NCI-H1417 treated with DMSO at 0.1 percent for 48 hours (cell line): ENCODE measurements around the gene UBE2D2.

Experiments
- DNase-seq: peaks from one replicate; lab custom pipeline; 2025; lab: John Stamatoyannopoulos, UW

The UBE2D2 gene

GRCh38 chr5:139636207-139636792 lies 75.2 kb downstream of the UBE2D2 start:
- DNase-seq, result no peak

- no peak for DNase-seq
These were observed 75.9 kb downstream of the UBE2D2 start for GRCh38 chr5:139636975-139637408.

- no peak for DNase-seq
These were observed 76.4 kb downstream of the UBE2D2 start for GRCh38 chr5:139637438-139638089.

GRCh38 chr5:139638090-139638735 lies 77.1 kb downstream of the UBE2D2 start:
- DNase-seq, result no peak

- no peak for DNase-seq
These were observed 77.8 kb downstream of the UBE2D2 start for GRCh38 chr5:139638736-139639618.

GRCh38 chr5:139639619-139640380 lies 78.7 kb downstream of the UBE2D2 start:
- no peak for DNase-seq

- no peak for DNase-seq
These were observed 79.4 kb downstream of the UBE2D2 start for GRCh38 chr5:139640421-139641115.

- no peak for DNase-seq
These were observed 80.3 kb downstream of the UBE2D2 start for GRCh38 chr5:139641116-139642080.

GRCh38 chr5:139642213-139642612 lies 81.1 kb downstream of the UBE2D2 start:
- DNase-seq, result no peak

- no peak for DNase-seq
These were observed 82.0 kb downstream of the UBE2D2 start for GRCh38 chr5:139642891-139643871.

GRCh38 chr5:139644001-139644456 lies 82.9 kb downstream of the UBE2D2 start:
- no peak for DNase-seq

- DNase-seq, result no peak
These were observed 83.7 kb downstream of the UBE2D2 start for GRCh38 chr5:139644646-139645429.

- no peak for DNase-seq
These were observed 84.3 kb downstream of the UBE2D2 start for GRCh38 chr5:139645430-139645871.

GRCh38 chr5:139646111-139646510 lies 85.0 kb downstream of the UBE2D2 start:
- no peak for DNase-seq

- no peak for DNase-seq
These were observed 85.9 kb downstream of the UBE2D2 start for GRCh38 chr5:139646912-139647505.

GRCh38 chr5:139647506-139648204 lies 86.5 kb downstream of the UBE2D2 start:
- DNase-seq, result no peak
